OCI-LY3 (cell line): ENCODE results near the gene JAM3.

Source experiments
- EZH2phosphoT487 ChIP-seq: fragments of 200-600 bp; shearing (Covaris generic); IDR thresholded peaks from 2 replicates; pipeline ENCODE4 v1.6.1; 2018; ENCODE audit warnings: antibody characterized with exemption, mixed run types, low read depth
- TF ChIP-seq, protein P1 (sequence below): fragments of 200-600, 300-600 bp; sonication (generic); IDR thresholded peaks from 2 replicates; pipeline ENCODE4 v1.5.1; 2014; ENCODE audit warnings: antibody characterized with exemption, low read length, low read depth

DNA sequence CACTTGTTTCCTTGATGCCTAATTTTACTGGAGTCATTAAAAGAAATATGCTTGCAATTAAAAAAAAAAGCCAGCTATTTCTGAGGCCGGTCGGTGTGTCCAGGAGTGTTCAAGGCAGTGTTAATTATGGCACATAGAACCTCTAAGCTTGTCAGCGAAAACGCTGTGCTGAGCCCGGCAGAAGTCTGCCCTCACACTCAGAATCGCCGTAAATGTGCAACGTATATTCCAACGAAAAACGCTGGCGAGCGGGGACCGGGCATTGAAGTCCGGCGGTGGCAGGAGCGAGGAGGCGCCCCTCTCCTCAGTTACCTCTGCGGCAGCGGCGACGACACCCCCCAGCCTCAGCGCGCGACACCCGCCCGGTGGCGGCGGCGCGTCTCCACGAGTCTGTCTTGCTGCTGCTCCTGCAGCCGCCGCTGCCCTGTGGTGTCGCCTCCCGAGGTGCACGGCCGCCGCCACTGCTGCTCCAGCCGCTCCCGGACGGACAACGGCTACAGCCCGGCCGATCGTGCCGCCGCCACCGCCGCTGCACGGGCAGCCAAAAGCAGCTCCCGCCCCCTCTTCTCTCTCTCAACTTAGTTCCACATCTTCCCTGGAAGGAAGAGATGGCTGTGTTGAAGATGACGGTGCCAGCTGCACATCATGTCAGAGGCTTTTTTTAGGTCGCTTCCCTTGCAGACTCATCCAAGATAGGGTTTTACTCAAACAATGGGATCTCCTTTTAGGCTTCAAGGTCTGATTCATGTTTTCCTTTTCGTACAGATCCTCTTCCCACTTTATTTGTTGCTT lies 56.0 kb downstream of the JAM3 start:
- TF ChIP-seq, protein P1, sequence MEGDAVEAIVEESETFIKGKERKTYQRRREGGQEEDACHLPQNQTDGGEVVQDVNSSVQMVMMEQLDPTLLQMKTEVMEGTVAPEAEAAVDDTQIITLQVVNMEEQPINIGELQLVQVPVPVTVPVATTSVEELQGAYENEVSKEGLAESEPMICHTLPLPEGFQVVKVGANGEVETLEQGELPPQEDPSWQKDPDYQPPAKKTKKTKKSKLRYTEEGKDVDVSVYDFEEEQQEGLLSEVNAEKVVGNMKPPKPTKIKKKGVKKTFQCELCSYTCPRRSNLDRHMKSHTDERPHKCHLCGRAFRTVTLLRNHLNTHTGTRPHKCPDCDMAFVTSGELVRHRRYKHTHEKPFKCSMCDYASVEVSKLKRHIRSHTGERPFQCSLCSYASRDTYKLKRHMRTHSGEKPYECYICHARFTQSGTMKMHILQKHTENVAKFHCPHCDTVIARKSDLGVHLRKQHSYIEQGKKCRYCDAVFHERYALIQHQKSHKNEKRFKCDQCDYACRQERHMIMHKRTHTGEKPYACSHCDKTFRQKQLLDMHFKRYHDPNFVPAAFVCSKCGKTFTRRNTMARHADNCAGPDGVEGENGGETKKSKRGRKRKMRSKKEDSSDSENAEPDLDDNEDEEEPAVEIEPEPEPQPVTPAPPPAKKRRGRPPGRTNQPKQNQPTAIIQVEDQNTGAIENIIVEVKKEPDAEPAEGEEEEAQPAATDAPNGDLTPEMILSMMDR = no peak
- no peak for TF ChIP-seq EZH2phosphoT487
